ENCODE data around the gene ARSJ. TPM values are rescaled to one million over a fixed set of nuclear protein-coding genes. Genes with fewer than 3 reads are reported as not detected.

Gene ARSJ
- polyA plus RNA-seq, 1 donor from 2014 or later = not detected

- peaks cover 0 to 5% (median 0%) of the 10 kb centered on the region in 3 donors for H3K4me1 Mint-ChIP-seq
- H3K36me3 Mint-ChIP-seq = peaks cover 2% of the 10 kb centered on the region
- no peak overlapping the region for H3K4me3 Mint-ChIP-seq
- H3K27ac Mint-ChIP-seq = no peak overlapping the region
- H3K9me3 Mint-ChIP-seq = peaks cover 1 to 13% (median 11%) of the 10 kb centered on the region in 3 donors
- peaks cover 41% of the 10 kb centered on the region for H3K27me3 Mint-ChIP-seq
Observed at GRCh38 chr4:113976741-113977525, 2.5 kb downstream of the ARSJ start.

- Mint-ChIP-seq H3K36me3 (peaks cover 2% of the 10 kb centered on the region), H3K27ac (no peak overlapping the region), H3K27me3 (peaks cover 36% of the 10 kb centered on the region)
Observed at GRCh38 chr4:113975578-113975977, 3.9 kb downstream of the ARSJ start.

DNA sequence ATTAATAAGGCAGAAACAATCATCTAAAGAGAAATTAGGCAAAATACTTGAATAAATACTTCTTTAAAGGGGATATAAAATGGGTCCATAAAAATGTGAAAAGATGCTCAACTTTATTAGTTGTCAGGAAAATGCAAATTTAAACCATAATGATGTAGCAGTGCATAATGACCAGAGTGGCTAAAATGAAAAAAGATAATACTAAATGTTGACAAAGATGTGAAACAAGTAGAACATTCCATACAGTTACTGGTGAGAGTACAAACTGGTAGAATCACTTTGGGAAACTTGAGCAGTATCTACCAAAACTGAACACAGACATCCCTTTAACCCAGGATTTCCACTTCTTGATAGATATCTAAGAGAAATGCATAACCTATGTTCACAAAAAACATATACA, 5.0 kb downstream of the ARSJ start:
- Mint-ChIP-seq H3K4me3 (no peak overlapping the region), H3K36me3 (peaks cover 2% of the 10 kb centered on the region), H3K9me3 (peaks cover 1 to 13% (median 10%) of the 10 kb centered on the region in 3 donors), H3K27ac (no peak overlapping the region), H3K27me3 (peaks cover 25% of the 10 kb centered on the region), H3K4me1 (no peaks in the 10 kb centered on the region)

More at GRCh38 chr4:113975578-113975977, 3.9 kb downstream of the ARSJ start:
- peaks cover 0 to 5% (median 0%) of the 10 kb centered on the region in 3 donors for H3K4me1 Mint-ChIP-seq
- H3K4me3 Mint-ChIP-seq = no peak overlapping the region
- H3K9me3 Mint-ChIP-seq = peaks cover 1 to 13% (median 10%) of the 10 kb centered on the region in 3 donors

DNA sequence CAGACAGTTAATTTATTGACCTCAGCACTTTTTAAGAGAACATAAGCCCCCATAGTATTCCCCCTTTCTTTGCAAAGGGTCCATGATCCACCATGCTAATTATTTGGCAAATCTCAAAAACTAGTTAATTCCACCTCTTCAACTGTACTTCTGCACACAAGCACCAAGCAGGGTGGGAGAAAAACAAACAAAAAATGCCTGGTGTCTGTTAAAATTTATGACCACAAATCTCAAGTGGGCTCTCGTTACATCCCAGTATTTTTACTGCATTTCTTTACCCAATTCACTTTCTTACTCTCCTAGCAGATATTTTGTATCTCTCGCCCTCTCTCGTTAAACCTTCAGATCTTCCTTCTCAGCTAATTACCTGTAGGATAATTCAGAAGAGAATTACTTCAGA, 6.1 kb downstream of the ARSJ start:
- peaks cover 1 to 13% (median 10%) of the 10 kb centered on the region in 3 donors for H3K9me3 Mint-ChIP-seq
- peaks cover 2% of the 10 kb centered on the region for H3K36me3 Mint-ChIP-seq
- no peaks in the 10 kb centered on the region for H3K4me1 Mint-ChIP-seq
- peaks cover 16% of the 10 kb centered on the region for H3K27me3 Mint-ChIP-seq
- no peak overlapping the region for H3K27ac Mint-ChIP-seq
- no peak overlapping the region for H3K4me3 Mint-ChIP-seq

DNA sequence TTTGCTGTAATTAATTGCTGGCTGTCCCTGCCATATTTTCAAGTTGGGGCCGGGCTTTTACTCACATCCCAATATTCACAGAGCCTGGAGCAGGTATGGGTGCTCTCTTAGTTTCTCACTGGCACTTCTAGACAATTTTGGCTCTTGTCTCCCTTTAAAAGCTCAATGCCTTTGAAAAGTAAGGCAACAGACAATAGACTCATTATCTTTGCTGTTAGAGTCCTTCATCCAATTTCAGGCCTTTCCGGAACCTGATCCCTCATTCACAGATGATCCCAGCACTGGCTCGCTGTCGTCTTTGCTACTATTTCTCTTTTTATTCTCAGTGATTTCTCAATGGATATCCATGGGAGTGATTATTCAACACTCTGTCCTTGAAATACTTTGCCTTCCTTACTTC, 6.7 kb downstream of the ARSJ start:
- Mint-ChIP-seq H3K27ac (no peak overlapping the region), H3K4me1 (no peaks in the 10 kb centered on the region), H3K36me3 (peaks cover 2% of the 10 kb centered on the region), H3K27me3 (peaks cover 15% of the 10 kb centered on the region), H3K9me3 (peaks cover 1 to 13% (median 10%) of the 10 kb centered on the region in 3 donors), H3K4me3 (no peak overlapping the region)

GRCh38 chr4:113971706-113972360, 7.6 kb downstream of the ARSJ start:
- Mint-ChIP-seq H3K27ac (no peak overlapping the region), H3K4me1 (no peaks in the 10 kb centered on the region)

DNA sequence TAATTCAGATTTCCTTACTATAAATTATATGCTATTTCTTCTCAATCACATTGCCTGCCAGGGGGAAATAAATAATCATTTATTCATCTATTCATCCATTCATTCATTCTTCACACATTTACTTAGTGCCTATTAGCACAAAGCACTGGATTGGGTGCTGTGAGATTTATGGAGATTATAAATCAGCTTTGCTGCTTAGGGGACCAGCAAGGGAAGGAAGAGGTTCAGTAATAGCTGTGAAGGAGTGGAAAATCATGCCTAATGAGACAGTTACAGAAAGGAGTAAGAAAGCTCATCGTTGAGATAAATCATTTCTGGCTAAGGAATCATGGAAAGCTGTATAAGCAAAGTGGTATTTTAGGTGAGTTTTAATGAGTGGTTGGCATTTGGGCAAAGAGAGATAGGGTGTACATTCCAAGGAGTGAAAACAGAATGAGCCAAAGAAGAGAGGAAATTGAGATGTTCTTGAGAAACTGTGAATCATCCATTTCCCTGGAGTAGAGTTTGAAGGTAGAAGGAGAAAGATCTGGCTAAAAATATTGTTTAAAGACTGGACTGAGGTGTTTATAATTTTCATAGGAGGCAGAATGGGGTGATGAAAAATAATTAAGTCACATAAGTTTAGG, 9.6 kb downstream of the ARSJ start:
- Mint-ChIP-seq H3K4me1 (no peaks in the 10 kb centered on the region), H3K27me3 (peaks cover 13% of the 10 kb centered on the region), H3K4me3 (no peak overlapping the region), H3K36me3 (peaks cover 2% of the 10 kb centered on the region), H3K27ac (no peak overlapping the region), H3K9me3 (peaks cover 1 to 13% (median 10%) of the 10 kb centered on the region in 3 donors)

More at GRCh38 chr4:113971706-113972360, 7.6 kb downstream of the ARSJ start:
- Mint-ChIP-seq H3K36me3 (peaks cover 2% of the 10 kb centered on the region), H3K9me3 (peaks cover 1 to 13% (median 10%) of the 10 kb centered on the region in 3 donors), H3K27me3 (peaks cover 15% of the 10 kb centered on the region), H3K4me3 (no peak overlapping the region)

DNA sequence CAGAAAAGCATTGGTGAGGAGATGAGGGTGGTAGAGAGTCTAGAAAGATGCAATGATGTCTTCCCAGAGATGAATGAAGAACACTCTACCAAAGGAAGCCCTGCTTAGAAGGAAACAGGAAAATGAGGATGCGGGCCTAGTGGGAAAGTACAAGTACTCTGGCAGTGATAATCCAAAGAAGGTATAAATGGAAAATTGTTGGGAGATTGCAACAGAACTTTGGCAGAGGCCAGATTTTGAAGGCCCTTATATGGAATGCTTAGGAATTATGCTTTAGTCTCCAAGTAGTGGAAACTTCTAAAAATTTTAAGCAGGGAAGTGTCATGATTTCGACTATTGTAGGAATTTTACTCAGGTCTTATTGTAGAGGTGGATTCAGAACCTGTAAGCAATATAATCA, 11.0 kb downstream of the ARSJ start:
- Mint-ChIP-seq H3K4me1 (no peaks in the 10 kb centered on the region), H3K27me3 (peaks cover 5% of the 10 kb centered on the region), H3K9me3 (peaks cover 2 to 4% (median 3%) of the 10 kb centered on the region in 3 donors), H3K27ac (no peak overlapping the region), H3K4me3 (no peak overlapping the region), H3K36me3 (peaks cover 2% of the 10 kb centered on the region)

- H3K36me3 Mint-ChIP-seq = peaks cover 2% of the 10 kb centered on the region
- no peaks in the 10 kb centered on the region for H3K4me1 Mint-ChIP-seq
- no peak overlapping the region for H3K4me3 Mint-ChIP-seq
- peaks cover 2 to 6% (median 3%) of the 10 kb centered on the region in 3 donors for H3K9me3 Mint-ChIP-seq
- no peak overlapping the region for H3K27ac Mint-ChIP-seq
- H3K27me3 Mint-ChIP-seq = peaks cover 7% of the 10 kb centered on the region
Observed at GRCh38 chr4:113967687-113968086, 11.8 kb downstream of the ARSJ start.

DNA sequence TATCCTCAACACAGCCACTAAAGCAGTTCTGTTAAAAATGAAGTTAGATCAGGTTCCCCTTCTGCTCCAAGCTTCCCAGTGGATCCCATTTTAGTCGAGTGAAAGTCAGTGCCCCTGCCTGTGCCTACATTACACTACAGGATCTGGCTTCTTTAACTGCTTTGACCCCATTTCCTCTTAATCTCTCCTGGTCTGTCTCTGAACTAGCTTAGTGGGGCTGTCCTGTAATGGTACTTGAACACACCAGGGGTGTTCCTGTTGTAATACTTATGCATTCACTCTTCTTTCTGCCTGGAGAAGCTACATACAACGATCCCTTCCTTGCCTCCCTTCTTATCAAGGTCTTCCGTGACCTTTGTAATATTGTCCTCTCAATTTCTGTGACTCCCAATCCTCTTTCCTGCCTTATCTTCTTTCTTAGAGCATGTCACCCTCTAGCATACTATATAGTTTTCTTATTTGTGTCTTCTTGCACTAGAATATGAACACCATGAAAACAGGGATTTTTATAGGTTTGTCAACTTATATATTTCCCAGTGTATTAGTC, 16.7 kb downstream of the ARSJ start:
- Mint-ChIP-seq H3K27me3 (peaks cover 2% of the 10 kb centered on the region), H3K36me3 (no peaks in the 10 kb centered on the region), H3K4me1 (no peaks in the 10 kb centered on the region), H3K27ac (no peak overlapping the region), H3K4me3 (no peak overlapping the region), H3K9me3 (peaks cover 2 to 9% (median 3%) of the 10 kb centered on the region in 3 donors)

DNA sequence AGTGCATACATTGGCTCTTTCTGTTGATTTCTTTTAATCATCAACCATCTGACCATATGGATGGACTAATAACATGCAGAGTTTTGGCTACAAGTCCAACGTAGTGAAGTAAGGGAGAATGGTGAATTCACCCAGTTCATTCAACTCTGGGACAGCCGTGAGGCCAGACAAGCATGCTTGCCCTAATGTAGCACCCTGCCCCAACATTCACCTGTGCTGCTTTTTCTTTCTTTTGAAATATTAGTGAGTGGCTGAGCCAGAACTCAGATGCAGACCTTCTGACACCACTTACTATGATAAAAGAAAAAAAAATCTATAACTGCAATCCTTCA, 17.5 kb downstream of the ARSJ start:
- H3K27me3 Mint-ChIP-seq = peaks cover 3% of the 10 kb centered on the region
- H3K4me3 Mint-ChIP-seq = no peak overlapping the region
- peaks cover 2 to 9% (median 3%) of the 10 kb centered on the region in 3 donors for H3K9me3 Mint-ChIP-seq
- no peak overlapping the region for H3K27ac Mint-ChIP-seq
- H3K36me3 Mint-ChIP-seq = no peaks in the 10 kb centered on the region
- no peaks in the 10 kb centered on the region for H3K4me1 Mint-ChIP-seq

GRCh38 chr4:113960684-113961321, 18.6 kb downstream of the ARSJ start:
- no peaks in the 10 kb centered on the region for H3K36me3 Mint-ChIP-seq

GRCh38 chr4:113959539-113959937, 19.9 kb downstream of the ARSJ start:
- no peak overlapping the region for H3K27ac Mint-ChIP-seq
- no peaks in the 10 kb centered on the region for H3K4me1 Mint-ChIP-seq
- peaks cover 5% of the 10 kb centered on the region for H3K27me3 Mint-ChIP-seq
- no peak overlapping the region for H3K4me3 Mint-ChIP-seq
- peaks cover 2 to 9% (median 3%) of the 10 kb centered on the region in 3 donors for H3K9me3 Mint-ChIP-seq
- no peaks in the 10 kb centered on the region for H3K36me3 Mint-ChIP-seq

More at GRCh38 chr4:113960684-113961321, 18.6 kb downstream of the ARSJ start:
- Mint-ChIP-seq H3K27ac (no peak overlapping the region), H3K9me3 (peaks cover 2 to 9% (median 3%) of the 10 kb centered on the region in 3 donors), H3K4me1 (no peaks in the 10 kb centered on the region), H3K27me3 (peaks cover 5% of the 10 kb centered on the region), H3K4me3 (no peak overlapping the region)

DNA sequence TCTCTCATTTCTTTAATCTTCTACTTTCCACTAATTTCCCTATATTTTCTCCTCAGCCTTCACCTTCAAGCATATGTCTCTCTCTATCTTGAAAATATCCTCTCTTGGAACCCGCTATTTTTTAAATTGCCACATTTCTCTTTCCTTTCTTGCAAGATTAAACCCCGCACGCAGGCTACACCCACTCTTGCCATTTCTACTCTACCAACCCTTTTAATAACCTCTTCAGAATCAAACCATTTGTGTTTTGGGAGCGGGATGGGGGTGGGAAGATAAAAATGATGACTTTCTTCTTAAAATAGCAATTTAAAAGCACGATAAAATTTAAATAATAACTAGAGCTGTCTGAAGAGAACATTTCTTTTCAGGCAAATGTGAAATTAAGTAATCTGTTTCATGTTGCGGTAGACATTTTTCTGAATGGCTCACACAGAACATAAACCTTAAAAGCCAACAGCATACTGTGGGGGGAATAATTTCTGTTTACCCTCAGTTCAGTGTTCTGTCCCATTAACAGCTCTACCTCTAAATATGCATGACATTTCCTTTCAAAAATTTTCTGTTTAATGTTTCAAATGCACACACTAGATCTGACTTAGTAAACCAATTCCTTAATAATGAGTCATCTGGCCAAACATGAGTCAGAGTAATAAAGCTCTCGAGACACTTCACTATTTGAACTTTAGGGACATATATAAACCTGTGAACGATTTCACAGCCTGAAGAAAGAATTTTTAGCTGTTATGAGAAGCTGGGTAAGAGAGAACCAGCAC, 20.5 kb downstream of the ARSJ start:
- Mint-ChIP-seq H3K27ac (no peak overlapping the region), H3K36me3 (no peaks in the 10 kb centered on the region), H3K9me3 (peaks cover 1 to 9% (median 2%) of the 10 kb centered on the region in 3 donors), H3K4me1 (no peaks in the 10 kb centered on the region), H3K27me3 (peaks cover 6% of the 10 kb centered on the region), H3K4me3 (no peak overlapping the region)

All from IgD-negative memory B cell (primary cell).